Breast epithelium (tissue), 3 donors: ENCODE data around the gene SYT7.

Source experiments
- CTCF ChIP-seq, 3 donors: fragments of 450-650 bp; IDR thresholded peaks; one replicate each; pipeline ENCODE4 v1.5.1; 2016 to 2017; ENCODE audit warnings: antibody characterized with exemption in 3 of 3, mild to moderate bottlenecking in 3 of 3, moderate library complexity in 3 of 3
- POLR2A ChIP-seq: fragments of 450-650 bp; IDR thresholded peaks from one replicate; pipeline ENCODE4 v1.6.1; 2016; ENCODE audit warnings: antibody characterized with exemption, mild to moderate bottlenecking, moderate library complexity
- POLR2AphosphoS5 ChIP-seq, 3 donors: sonication (generic); formaldehyde crosslinking; IDR thresholded peaks; one replicate each; pipeline ENCODE4 v1.6.1; 2017; ENCODE audit warnings: antibody characterized with exemption in 3 of 3

- TF ChIP-seq CTCF (IDR thresholded peaks at IDR 0.05) (no peak), POLR2A (no peak), POLR2AphosphoS5 (IDR thresholded peaks at IDR 0.05) (no peak)
Measured at GRCh38 chr11:61588728-61589191, 7.9 kb upstream of the SYT7 start.
